NCI-H146 treated with DMSO at 0.1 percent for 48 hours (cell line): ENCODE results near the gene EDNRA.

Source experiments
- DNase-seq: peaks from one replicate; lab custom pipeline; 2025; ENCODE audit not compliant: unreplicated experiment; lab: John Stamatoyannopoulos, UW

The EDNRA gene

DNA sequence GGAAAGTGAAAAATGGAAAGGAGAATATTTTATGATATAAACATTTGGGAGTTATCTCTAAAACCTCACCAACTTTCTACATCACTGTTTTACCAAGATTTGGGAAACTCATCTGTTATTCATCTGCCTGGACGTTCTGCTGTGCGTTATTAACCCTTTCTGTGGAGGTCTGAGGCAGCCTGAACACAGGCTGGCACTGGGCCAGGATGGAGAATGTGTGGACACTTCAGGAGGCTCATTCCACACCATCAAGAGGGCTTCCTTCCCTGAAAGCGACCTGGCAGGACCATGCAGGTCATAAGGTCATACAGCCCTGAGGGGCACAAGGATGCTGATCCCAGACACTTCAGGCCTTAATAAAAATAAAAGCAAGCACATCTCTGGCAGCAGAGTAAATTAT, 105.1 kb downstream of the EDNRA start:
- no peak for DNase-seq

DNA sequence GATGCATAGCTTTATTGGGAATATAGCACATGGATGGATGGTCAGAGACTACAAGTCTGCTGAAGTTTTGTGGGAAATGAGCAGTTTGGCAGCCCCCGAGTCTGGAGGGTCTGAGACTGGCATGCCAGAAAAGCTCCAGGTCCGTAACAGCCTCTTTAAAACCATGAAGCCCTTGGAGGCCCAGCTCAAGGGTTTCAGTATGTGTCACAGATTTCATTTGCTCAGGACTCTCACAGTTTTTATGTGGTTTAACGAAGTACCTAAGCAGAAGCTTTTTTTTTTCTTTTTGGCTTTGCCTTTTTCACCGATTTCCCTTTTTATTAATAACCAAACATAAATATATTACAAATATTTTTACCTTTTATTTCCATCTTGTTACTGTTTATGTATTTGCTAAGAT, 105.7 kb downstream of the EDNRA start:
- DNase-seq: no peak

DNA sequence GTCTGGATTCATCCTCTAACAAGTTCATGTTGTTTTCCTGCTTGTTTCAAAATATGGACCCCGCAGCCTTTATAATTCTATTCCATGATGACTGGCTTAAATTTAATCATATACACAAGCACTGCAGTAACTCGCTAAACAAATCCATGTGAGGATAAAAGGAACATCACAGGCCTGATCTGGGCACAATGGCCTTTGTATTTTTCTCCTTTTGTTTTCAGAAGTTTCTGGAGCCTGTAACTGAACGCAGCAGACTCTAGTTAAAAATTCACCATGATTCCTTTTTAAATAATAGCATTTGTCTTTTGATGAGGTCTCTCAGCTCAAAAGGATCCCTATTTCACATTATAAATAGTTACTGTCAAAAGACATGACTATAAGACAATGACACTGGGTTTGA, 106.1 kb downstream of the EDNRA start:
- DNase-seq: no peak

DNA sequence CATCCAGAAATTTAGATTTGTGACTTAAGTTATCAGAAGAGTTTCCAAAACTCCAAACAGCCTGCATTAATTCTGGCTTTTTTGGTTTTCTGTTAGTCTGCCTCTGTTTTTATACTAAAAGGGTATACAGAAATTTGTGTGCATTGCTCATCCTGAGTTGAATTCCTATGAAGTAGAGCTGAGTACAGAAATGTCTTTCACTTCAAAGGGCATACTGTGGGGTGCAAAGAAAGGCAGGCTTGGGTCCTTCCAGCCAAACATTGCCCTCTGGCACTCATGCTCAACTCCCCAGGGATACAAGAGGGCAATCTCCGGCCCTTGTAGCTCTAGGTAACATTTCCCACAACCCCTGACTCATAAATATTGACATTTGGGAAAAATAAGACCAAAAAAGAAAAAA, 108.7 kb downstream of the EDNRA start:
- no peak for DNase-seq

DNA sequence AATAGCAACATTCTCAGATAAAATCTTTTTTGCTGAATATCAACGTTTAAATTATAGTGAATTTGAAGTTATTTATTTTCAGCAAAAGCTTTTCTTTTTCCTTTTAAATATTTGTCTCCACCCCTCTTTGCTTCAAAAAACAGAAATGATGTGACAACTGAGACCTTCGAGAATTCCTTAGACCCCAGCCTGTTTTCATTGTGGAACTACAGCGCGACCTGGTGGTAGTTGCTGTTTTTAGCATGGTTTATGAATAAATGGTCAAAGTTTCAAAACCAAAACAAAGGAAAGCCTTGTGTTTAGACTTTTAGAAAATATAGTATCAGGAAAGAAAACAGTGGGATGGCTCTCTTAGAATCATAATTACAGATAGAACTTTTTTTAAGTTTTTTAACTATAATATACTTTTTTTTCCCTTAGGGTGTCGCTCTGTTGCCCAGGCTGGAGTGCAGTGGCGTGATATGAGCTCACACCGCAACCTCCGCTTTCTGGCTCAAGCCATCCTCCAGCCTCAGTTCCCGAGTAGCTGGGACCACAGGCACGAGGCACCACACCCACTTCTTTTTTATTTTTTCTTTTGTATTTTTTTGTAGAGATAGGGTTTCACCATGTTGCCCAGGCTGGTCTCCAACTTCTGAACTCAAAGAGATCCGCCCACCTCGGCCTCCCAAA, 109.5 kb downstream of the EDNRA start:
- DNase-seq: no peak

- no peak for DNase-seq
Measured at GRCh38 chr4:147591106-147591505, 110.2 kb downstream of the EDNRA start.

DNA sequence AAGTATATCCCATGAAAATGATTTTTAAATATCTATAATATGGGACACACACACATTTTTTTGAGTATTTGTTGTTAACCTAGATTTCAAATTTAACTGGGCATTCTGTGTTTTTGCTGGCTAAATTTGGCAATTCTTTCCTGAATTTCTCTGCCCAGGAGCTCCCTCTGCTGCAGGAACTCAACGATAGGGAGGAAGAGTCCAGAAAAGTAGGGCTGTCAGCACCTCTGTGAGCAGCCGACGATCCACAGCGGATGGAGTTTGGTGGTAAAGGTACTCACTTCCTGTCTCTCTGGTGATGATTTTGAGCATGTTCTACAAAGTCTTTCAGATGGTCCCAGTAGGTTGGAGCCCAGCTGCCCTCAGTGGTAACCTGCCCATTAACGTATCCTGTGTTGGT, 113.2 kb downstream of the EDNRA start:
- no peak for DNase-seq
